PC-9 (cell line): ENCODE data around the gene OR51F2.

ENCODE experiments used
- CTCF ChIP-seq: fragments of 200-600 bp; sonication (generic); conservative IDR thresholded peaks from 2 replicates; pipeline ENCODE4 v1.6.1; 2017; ENCODE audit warnings: mixed run types, antibody characterized with exemption, mild to moderate bottlenecking, moderate library complexity
- EZH2 ChIP-seq: fragments of 200-600 bp; sonication (generic); IDR thresholded peaks from 2 replicates; pipeline ENCODE4 v1.8.0; 2017; ENCODE audit warnings: antibody characterized with exemption, low read depth

- TF ChIP-seq EZH2 (no peak), CTCF (no peak)
These were observed at the start of gene OR51F2 for GRCh38 chr11:4821021-4821420.
